IPS-18c (cell line): ENCODE data around the gene PLCL1.

ENCODE experiments used
- H3K4me3 ChIP-seq: 2 replicates; pipeline ENCODE4 v1.7.0; 2013; ENCODE audit warnings: low read depth, mild to moderate bottlenecking, low read length, moderate library complexity; ENCODE audit not compliant: insufficient read depth
- H3K9me3 ChIP-seq: one replicate; pipeline ENCODE4 v1.6.1; 2013; ENCODE audit warnings: mild to moderate bottlenecking, low read length, moderate library complexity; ENCODE audit not compliant: control insufficient read depth, insufficient read depth

The PLCL1 gene

DNA sequence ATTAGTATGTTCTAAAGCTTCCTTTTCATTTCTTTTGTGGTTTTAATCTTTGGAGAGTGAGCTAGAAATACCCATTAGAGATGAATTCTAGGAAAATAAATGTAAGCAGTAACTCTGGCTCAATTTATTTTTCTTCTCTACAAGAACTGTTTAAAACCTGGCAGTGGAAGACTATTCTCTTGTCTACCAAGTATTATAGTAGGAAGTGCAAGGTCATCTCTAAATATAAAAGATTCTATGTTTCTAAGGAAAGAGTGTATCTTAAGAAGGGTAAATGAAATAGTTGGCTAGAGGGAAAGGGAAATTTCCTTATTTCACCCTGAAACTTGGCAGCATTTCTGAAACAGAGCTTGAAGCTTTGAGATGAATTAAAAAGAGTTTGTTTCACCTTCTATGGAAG, 35.5 kb downstream of the PLCL1 start:
- Histone ChIP-seq H3K9me3 (no peaks in the 10 kb centered on the region), H3K4me3 (no peak overlapping the region)

GRCh38 chr2:197846128-197846527, 41.7 kb downstream of the PLCL1 start:
- H3K9me3 ChIP-seq: no peaks in the 10 kb centered on the region
- H3K4me3 ChIP-seq: no peak overlapping the region

- no peak overlapping the region for H3K4me3 ChIP-seq
- no peaks in the 10 kb centered on the region for H3K9me3 ChIP-seq
Measured at GRCh38 chr2:197846777-197847176, 42.4 kb downstream of the PLCL1 start.

DNA sequence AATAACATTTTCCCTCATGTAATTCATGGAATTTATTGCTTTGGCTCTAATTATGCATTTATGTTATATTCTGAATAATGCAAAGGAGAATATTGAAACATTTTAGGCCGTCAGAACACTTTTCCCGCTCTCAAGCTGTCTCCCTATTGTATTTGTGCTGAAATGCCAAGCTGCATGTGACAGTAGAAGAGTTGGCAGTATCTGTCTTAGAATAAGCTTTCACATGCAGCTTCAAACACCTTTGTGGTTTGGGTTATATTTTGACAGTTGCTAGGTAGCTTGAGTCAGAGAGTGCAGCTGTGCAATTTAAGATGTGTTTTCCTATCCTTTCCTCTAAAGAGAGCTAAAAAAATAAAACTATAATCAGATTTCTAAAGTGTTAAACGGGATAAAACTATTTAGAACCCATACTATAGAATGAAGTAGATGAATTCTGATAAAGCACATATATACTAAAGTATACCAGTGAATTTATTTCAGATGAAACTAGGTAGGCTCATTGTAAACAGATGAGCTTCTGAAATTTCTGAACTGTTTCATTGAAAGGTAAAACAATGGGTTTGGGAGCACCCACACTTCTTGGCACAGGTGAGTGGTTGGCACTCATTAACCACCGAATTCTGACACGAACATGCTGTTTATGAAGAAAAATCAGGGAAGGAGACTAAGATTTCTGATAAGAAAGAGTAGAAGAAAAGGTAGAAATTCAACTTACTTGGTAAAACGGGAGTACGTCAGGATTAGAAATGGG, 43.4 kb downstream of the PLCL1 start:
- H3K4me3 ChIP-seq: no peak overlapping the region
- no peaks in the 10 kb centered on the region for H3K9me3 ChIP-seq

DNA sequence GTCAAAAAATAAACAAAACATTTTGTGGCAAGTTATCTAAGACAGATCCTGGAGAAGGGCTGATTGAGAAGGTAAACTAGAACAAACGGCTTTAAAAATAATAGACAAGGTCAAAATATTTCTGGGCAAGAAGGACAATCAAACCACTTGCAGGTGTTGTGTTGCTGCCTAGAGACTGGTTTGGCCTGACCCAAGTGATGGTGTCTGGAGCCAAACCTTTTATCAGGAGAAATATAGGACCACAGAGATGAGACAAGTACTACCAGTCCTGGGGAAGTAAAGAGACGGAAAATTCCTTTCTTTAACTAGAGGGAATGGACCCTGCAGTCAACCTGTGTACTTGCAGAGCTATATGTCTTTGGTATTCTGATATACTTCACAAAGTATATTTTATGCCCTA, 44.2 kb downstream of the PLCL1 start:
- no peaks in the 10 kb centered on the region for H3K9me3 ChIP-seq
- no peak overlapping the region for H3K4me3 ChIP-seq

DNA sequence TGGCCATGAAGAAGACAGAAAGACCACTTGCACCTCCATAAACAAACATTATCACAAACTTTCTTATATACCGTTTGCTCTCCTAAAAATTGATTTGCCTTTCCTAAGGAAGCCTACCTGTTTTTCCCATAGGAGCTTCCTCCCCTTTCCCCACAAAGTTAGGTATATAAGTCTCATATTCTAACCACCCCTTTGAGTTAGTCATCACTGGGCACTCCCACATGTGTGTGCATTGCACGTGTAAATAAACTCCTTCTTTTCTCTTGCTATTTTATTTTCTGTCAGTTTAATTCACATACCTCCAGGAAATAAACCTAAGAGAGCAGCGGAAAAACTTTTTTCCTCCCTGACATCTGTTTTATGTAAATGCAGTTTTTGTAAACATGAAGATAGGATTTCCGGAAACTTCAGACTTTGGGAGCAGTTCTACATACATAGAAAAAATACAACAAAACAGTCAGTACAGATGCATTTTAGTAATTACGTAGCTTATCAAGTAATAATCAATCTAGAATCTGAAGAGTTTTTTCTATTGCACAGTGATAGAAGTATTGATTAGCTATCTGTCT, 46.6 kb downstream of the PLCL1 start:
- no peak overlapping the region for H3K4me3 ChIP-seq

GRCh38 chr2:197851451-197851850, 47.1 kb downstream of the PLCL1 start:
- no peak overlapping the region for H3K4me3 ChIP-seq
- H3K9me3 ChIP-seq: no peaks in the 10 kb centered on the region

More for the DNA sequence above, 46.6 kb downstream of the PLCL1 start:
- H3K9me3 ChIP-seq: no peaks in the 10 kb centered on the region

DNA sequence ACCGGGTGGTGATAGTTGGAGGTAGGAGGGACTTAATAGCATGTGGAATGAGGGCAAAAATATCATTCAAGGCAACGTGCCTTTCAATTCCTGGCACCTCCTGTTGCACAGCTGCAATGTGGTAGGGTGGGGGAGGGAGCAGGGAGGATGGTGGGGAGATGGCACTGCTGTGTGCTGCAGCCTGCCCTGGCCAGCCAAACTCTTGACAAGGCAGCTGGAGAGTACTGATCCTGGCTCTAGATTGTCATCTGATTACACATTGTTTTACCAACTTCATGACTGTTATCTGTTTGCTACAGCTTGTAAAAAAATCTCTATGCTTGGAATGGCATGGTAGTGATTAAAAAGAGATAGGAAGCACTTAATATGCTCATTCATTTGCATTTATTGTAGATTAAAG, 47.7 kb downstream of the PLCL1 start:
- H3K9me3 ChIP-seq: no peaks in the 10 kb centered on the region
- H3K4me3 ChIP-seq: no peak overlapping the region

GRCh38 chr2:197853549-197853948, 49.2 kb downstream of the PLCL1 start:
- H3K4me3 ChIP-seq: no peak overlapping the region
- H3K9me3 ChIP-seq: no peaks in the 10 kb centered on the region

DNA sequence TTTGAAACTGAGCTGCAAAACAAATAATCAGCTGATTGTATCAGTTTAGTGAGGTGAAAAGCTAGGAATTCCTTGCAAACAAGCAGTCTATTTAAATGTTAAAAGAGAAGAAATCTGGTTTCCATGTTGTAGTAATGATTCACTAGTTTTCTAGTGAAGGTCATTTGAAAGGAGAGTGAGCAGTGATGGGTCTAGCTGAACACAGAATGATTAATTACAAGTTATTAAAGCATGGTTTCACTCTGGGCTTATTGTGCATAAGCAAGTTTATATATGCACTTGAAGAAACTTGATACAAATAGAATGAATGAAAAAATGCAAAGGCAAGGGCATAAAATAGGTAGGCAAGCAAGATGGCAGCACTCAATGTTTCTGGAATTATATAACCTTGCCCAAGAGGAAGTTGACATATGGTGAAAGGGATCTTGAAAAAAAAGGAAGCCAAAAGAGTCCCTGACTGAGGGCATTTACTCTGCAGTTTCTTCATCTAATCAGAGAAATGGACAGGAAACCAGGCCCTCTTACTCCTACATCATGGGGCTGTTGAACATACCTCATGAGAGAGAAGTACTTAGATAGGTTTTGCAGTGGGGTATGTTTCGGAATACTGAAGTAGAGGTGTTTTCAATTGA, 53.2 kb downstream of the PLCL1 start:
- Histone ChIP-seq H3K4me3 (no peak overlapping the region), H3K9me3 (no peaks in the 10 kb centered on the region)

DNA sequence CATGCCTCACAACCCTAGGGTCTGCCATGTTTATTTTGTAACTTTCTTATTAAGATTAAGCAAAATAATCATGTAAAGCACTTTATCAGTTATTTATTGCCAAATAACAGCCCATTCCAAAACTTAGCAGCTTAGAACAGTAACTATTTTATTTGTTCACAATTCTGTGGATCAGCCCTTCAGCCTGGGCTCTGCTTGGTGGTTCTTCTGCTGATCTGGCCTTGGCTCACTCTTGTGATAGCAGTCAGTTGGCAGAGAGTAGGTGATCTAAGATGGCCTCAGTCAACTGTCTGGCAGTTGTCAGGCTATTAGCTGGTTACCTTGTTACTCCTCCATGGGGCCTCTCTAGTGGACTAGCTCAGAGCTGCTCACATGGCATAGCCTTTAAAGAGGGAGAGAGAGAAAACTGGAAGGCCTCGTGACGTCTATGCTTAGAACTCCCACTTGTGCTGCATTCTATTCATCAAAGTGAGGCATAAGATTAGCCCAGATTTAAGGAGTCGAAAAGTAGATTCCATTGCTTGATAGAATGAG, 54.3 kb downstream of the PLCL1 start:
- Histone ChIP-seq H3K4me3 (no peak overlapping the region), H3K9me3 (no peaks in the 10 kb centered on the region)

- no peaks in the 10 kb centered on the region for H3K9me3 ChIP-seq
- H3K4me3 ChIP-seq: no peak overlapping the region
Measured at GRCh38 chr2:197862246-197862955, 58.0 kb downstream of the PLCL1 start.

DNA sequence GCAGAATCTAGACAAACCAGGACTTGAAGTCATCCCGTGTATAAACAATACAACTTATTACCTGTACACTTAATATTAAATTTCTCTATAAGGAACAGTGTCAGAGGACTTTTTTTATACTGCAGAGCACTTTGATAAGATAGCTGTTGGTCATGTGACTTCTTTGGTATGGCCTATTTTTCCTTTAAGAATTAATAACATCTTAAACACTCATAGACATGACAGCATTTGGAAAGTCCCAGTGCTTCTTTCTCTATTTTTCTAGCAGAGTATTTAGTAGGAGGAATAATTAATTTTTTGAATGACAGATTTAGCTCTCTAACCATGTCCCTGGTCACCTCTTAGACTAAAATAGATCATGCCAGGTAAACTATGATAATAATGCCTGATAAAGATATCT, 59.4 kb downstream of the PLCL1 start:
- Histone ChIP-seq H3K9me3 (no peaks in the 10 kb centered on the region), H3K4me3 (no peak overlapping the region)

DNA sequence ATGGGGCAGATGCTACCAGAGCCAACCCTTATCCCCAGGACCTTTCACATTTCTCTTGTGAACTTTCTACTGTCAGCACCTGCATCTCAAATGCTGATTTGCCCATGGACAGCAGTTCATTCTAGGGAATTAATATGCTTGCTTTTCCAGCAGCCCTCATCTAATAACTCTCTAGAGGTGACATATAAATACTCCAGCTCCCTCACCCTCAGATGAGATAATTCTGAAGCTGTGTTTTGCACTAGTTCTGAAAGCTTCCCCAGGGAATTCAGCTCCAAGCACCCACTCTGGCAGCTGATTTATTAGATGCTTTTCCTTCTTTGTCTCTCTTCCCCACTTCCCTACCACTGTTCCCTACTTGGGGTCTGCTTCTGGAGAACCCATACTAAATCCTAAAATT, 62.1 kb downstream of the PLCL1 start:
- Histone ChIP-seq H3K9me3 (no peaks in the 10 kb centered on the region), H3K4me3 (no peak overlapping the region)

- no peaks in the 10 kb centered on the region for H3K9me3 ChIP-seq
- no peak overlapping the region for H3K4me3 ChIP-seq
Measured at GRCh38 chr2:197867033-197867432, 62.6 kb downstream of the PLCL1 start.

GRCh38 chr2:197867624-197868023, 63.2 kb downstream of the PLCL1 start:
- no peaks in the 10 kb centered on the region for H3K9me3 ChIP-seq
- H3K4me3 ChIP-seq: no peak overlapping the region

- Histone ChIP-seq H3K9me3 (no peaks in the 10 kb centered on the region), H3K4me3 (no peak overlapping the region)
Measured at GRCh38 chr2:197868206-197868605, 63.8 kb downstream of the PLCL1 start.

DNA sequence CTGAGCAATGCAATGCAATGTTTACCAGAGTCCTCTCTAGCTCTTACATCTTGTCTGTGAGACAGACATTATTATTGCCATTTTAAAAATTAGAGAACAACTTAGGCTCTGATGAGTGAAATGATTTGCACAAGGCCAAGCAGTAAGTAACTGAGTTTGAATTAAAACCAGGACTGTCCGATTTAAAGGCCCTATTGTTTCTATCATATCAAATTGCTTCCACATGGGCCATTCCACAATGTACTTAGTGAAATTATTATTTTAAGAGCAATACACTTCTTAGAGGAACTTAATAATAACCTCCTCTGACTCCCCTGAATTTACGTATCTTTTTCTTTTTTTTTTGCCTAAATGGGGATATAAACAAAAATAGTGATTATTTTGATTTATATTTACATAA, 64.6 kb downstream of the PLCL1 start:
- H3K4me3 ChIP-seq: no peak overlapping the region

More for the DNA sequence above, 64.6 kb downstream of the PLCL1 start:
- H3K9me3 ChIP-seq: no peaks in the 10 kb centered on the region
